Measurements from ENCODE around the gene INCENP.

Gene INCENP

GRCh38 chr11:62171261-62171723, 47.5 kb downstream of the INCENP start:
- TF ChIP-seq FOXP2 (optimal IDR thresholded peaks at IDR 0.05; ENCODE audit: borderline replicate concordance, extremely low read depth, extremely low read length, insufficient read depth) (no peak), TAF1 (IDR thresholded peaks at IDR 0.05; ENCODE audit: borderline replicate concordance, insufficient read depth, low read length) (no peak), SIN3A (IDR thresholded peaks at IDR 0.05; ENCODE audit: borderline replicate concordance, insufficient read depth, low read length) (no peak), REST (IDR thresholded peaks at IDR 0.05; ENCODE audit: insufficient read depth in 1 of 2, low read depth in 2 of 2, low read length in 2 of 2) (no peak), POLR2AphosphoS5 (IDR thresholded peaks at IDR 0.05; ENCODE audit: low read depth, low read length) (no peak)

DNA sequence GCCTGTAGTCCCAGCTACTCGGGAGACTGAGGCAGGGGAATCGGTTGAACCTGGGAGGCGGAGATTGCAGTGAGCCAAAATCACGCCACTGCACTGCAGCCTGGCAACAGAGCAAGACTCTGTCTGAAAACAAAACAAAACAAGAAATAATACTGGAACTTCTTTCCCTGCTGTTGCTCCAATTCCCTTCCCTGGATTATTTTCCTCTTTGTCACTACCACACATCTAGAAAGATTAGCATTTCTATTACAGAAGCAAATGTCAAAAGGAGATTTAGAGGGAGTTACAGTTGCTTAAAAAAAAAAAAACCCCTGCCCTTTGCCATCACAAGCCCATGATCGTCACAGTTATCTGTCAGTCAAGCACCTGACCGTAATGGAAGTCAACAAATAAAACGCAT, 48.5 kb downstream of the INCENP start:
- TF ChIP-seq FOXP2 (optimal IDR thresholded peaks at IDR 0.05; ENCODE audit: borderline replicate concordance, extremely low read depth, extremely low read length, insufficient read depth): no peak
- no peak for TF ChIP-seq SIN3A (IDR thresholded peaks at IDR 0.05; ENCODE audit: borderline replicate concordance, insufficient read depth, low read length)
- TF ChIP-seq POLR2AphosphoS5 (IDR thresholded peaks at IDR 0.05; ENCODE audit: low read depth, low read length): no peak
- TF ChIP-seq TAF1 (IDR thresholded peaks at IDR 0.05; ENCODE audit: borderline replicate concordance, insufficient read depth, low read length): no peak
- no peak for TF ChIP-seq REST (IDR thresholded peaks at IDR 0.05; ENCODE audit: insufficient read depth in 1 of 2, low read depth in 2 of 2, low read length in 2 of 2)

DNA sequence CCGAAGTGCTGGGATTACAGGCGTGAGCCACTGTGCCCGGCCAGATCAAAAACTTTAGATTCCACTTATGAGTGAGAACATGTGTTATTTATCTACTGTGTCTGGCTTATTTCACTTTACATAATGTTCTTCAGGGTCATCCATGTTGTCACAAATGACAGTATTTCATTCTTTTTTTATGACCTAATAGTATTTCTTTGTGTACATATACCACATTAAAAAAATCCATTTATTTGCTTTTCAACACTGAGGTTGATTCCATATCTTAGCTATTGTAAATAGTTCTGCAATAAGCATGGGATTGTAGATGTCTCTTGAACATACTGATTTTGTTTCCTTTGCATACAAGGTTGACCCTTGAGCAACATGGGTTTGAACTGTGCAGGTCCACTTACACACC, 53.0 kb downstream of the INCENP start:
- TF ChIP-seq TAF1 (IDR thresholded peaks at IDR 0.05; ENCODE audit: borderline replicate concordance, insufficient read depth, low read length) (no peak), FOXP2 (optimal IDR thresholded peaks at IDR 0.05; ENCODE audit: borderline replicate concordance, extremely low read depth, extremely low read length, insufficient read depth) (no peak), SIN3A (IDR thresholded peaks at IDR 0.05; ENCODE audit: borderline replicate concordance, insufficient read depth, low read length) (no peak), REST (IDR thresholded peaks at IDR 0.05; ENCODE audit: insufficient read depth in 1 of 2, low read depth in 2 of 2, low read length in 2 of 2) (no peak), POLR2AphosphoS5 (IDR thresholded peaks at IDR 0.05; ENCODE audit: low read depth, low read length) (no peak)

DNA sequence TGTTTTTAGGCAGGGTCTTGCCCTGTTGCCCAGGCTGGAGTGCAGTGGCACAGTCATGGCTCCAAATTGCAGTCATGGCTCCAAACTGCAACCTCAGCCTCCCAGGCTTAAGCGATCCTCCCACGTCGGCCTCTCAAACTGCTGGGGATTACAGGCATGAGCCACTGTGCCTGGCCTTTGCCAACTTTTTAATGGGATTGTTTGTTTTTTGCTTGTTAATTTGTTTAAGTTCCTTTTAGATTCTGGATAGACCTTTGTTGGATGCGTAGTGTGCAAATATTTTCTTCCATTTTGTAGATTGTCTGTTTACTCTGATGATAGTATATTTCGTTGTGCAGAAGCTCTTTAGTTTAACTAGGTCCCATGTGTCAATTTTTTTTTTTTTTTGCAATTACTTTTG, 56.2 kb downstream of the INCENP start:
- TF ChIP-seq POLR2AphosphoS5 (IDR thresholded peaks at IDR 0.05; ENCODE audit: low read depth, low read length) (no peak), REST (IDR thresholded peaks at IDR 0.05; ENCODE audit: insufficient read depth in 1 of 2, low read depth in 2 of 2, low read length in 2 of 2) (no peak), SIN3A (IDR thresholded peaks at IDR 0.05; ENCODE audit: borderline replicate concordance, insufficient read depth, low read length) (no peak), FOXP2 (optimal IDR thresholded peaks at IDR 0.05; ENCODE audit: borderline replicate concordance, extremely low read depth, extremely low read length, insufficient read depth) (no peak), TAF1 (IDR thresholded peaks at IDR 0.05; ENCODE audit: borderline replicate concordance, insufficient read depth, low read length) (no peak)

DNA sequence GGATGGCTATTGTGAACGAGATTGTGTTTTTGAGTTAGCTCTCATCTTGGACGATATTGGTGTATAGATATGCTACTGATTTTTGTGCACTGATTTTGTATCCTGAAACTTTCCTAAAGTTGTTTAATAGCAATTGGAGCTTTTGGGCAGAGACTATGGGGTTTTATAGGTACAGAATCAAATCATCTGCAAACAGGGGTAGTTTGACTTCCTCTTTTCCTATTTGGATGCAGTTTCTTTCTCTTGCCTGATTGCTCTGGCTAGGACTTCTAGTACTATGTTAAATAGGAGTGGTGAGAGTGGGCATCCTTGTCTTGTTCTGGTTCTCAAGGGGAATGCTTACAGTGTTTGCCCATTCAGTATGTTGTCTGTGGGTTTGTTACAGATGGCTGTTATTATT, 57.3 kb downstream of the INCENP start:
- TF ChIP-seq REST (IDR thresholded peaks at IDR 0.05; ENCODE audit: insufficient read depth in 1 of 2, low read depth in 2 of 2, low read length in 2 of 2): no peak
- TF ChIP-seq FOXP2 (optimal IDR thresholded peaks at IDR 0.05; ENCODE audit: borderline replicate concordance, extremely low read depth, extremely low read length, insufficient read depth): no peak
- no peak for TF ChIP-seq POLR2AphosphoS5 (IDR thresholded peaks at IDR 0.05; ENCODE audit: low read depth, low read length)
- TF ChIP-seq TAF1 (IDR thresholded peaks at IDR 0.05; ENCODE audit: borderline replicate concordance, insufficient read depth, low read length): no peak
- TF ChIP-seq SIN3A (IDR thresholded peaks at IDR 0.05; ENCODE audit: borderline replicate concordance, insufficient read depth, low read length): no peak

Data from PFSK-1 (cell line).